Neural progenitor cell (in vitro differentiated cells): Measurements from ENCODE around the gene PRX. TPM values are rescaled to one million over a fixed set of nuclear protein-coding genes. Genes with fewer than 3 reads are reported as not detected.

Experiments
- DNase-seq: peaks from one replicate; pipeline ENCODE4 v3.0.0-alpha.2; 2016; ENCODE audit warnings: low spot score
- H2AFZ ChIP-seq: fragments of 200-600 bp; sonication (generic); replicated peaks from 2 replicates; pipeline ENCODE4 v1.6.1; 2016; ENCODE audit warnings: antibody characterized with exemption
- H3F3A ChIP-seq: fragments of 200-600 bp; sonication (generic); 2 replicates; pipeline ENCODE4 v1.6.1; 2016; ENCODE audit warnings: antibody characterized with exemption, low read depth
- H3K27ac ChIP-seq: fragments of 200-600 bp; sonication (generic); 2 replicates; pipeline ENCODE4 v1.5.1; 2016; ENCODE audit warnings: mild to moderate bottlenecking
- H3K27me3 ChIP-seq: fragments of 200-600 bp; sonication (generic); 2 replicates; pipeline ENCODE4 v1.6.1; 2016; ENCODE audit warnings: mild to moderate bottlenecking, moderate library complexity
- H3K36me3 ChIP-seq: fragments of 200-600 bp; sonication (generic); 2 replicates; pipeline ENCODE4 v1.5.1; 2016
- H3K4me1 ChIP-seq: fragments of 200-600 bp; sonication (generic); 2 replicates; pipeline ENCODE4 v1.6.1; 2016; ENCODE audit warnings: mixed run types
- H3K4me2 ChIP-seq: fragments of 200-600 bp; sonication (generic); 2 replicates; pipeline ENCODE4 v1.6.1; 2016
- H3K4me3 ChIP-seq: fragments of 200-600 bp; sonication (generic); 2 replicates; pipeline ENCODE4 v1.5.1; 2016
- H3K79me2 ChIP-seq: fragments of 200-600 bp; sonication (generic); 2 replicates; pipeline ENCODE4 v1.6.1; 2016; ENCODE audit warnings: low read depth
- H3K9ac ChIP-seq: fragments of 200-600 bp; sonication (generic); 2 replicates; pipeline ENCODE4 v1.6.1; 2016
- H3K9me3 ChIP-seq: fragments of 200-600 bp; sonication (generic); 2 replicates; pipeline ENCODE4 v1.5.1; 2016; ENCODE audit warnings: low read depth
- H4K20me1 ChIP-seq: fragments of 200-600 bp; sonication (generic); 2 replicates; pipeline ENCODE4 v1.6.1; 2016; ENCODE audit warnings: low read depth
- H3K27ac Mint-ChIP-seq: 3 replicates; pipeline ENCODE4 v1.8.0; 2021; ENCODE audit warnings: mixed read lengths
- H3K27me3 Mint-ChIP-seq: 2 replicates; pipeline ENCODE4 v1.8.0; 2022; ENCODE audit warnings: low read depth, mild to moderate bottlenecking, inconsistent platforms, moderate library complexity, mixed read lengths; ENCODE audit not compliant: insufficient read depth
- H3K36me3 Mint-ChIP-seq: 3 replicates; pipeline ENCODE4 v1.8.0; 2021; ENCODE audit warnings: mixed read lengths
- H3K4me1 Mint-ChIP-seq: 3 replicates; pipeline ENCODE4 v1.8.0; 2021; ENCODE audit warnings: mixed read lengths
- H3K4me3 Mint-ChIP-seq: 3 replicates; pipeline ENCODE4 v1.8.0; 2021; ENCODE audit warnings: mild to moderate bottlenecking, moderate library complexity, mixed read lengths
- H3K9me3 Mint-ChIP-seq: 3 replicates; pipeline ENCODE4 v1.8.0; 2020; ENCODE audit warnings: mixed read lengths
- EZH2 ChIP-seq: fragments of 200-600 bp; sonication (generic); IDR thresholded peaks from 2 replicates; pipeline ENCODE4 v1.6.1; 2017; ENCODE audit warnings: antibody characterized with exemption, mild to moderate bottlenecking, moderate library complexity
- EZH2phosphoT487 ChIP-seq: fragments of 200-600 bp; sonication (generic); IDR thresholded peaks from 2 replicates; pipeline ENCODE4 v1.6.1; 2017; ENCODE audit warnings: antibody characterized with exemption
- total RNA-seq: library from RNA; depleted of rRNA; stranded (reverse); fragments of >200 nt; gene quantifications from 2 replicates; pipeline ENCODE4 v1.2.3, GENCODE V29; 2015; ENCODE audit warnings: low replicate concordance
- TF ChIP-seq, protein P1 (sequence below): fragments of 200-600 bp; sonication (generic); IDR thresholded peaks from 2 replicates; pipeline ENCODE4 v1.5.1; 2017; ENCODE audit warnings: antibody characterized with exemption, mild to moderate bottlenecking

The PRX gene
- total RNA-seq, 1 donor from 2014 or later = 1.4 TPM

DNA sequence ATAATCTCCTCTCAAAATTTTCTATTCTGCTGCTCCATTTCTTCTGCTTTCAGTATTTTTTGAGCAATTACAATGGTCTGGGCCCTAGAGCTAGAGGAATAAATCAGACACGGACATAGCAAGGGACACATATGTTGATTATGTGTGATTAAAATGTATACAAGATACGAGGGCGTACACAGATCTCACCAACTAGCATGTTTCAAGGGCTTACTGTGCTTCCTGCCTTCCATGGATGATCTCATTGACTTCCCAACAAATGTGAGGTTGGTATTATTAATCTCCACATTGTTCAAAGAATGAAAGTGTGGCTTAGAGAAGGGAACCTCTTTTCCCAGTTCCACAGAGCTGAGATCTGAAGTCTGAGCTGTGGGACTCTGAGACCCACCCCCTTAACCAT, 55.5 kb downstream of the PRX start:
- Histone ChIP-seq H2AFZ (no peak overlapping the region), H3K27me3 (no peaks in the 10 kb centered on the region), H3K4me1 (no peaks in the 10 kb centered on the region), H3K9me3 (no peaks in the 10 kb centered on the region), H4K20me1 (peaks cover 10% of the 10 kb centered on the region), H3K27ac (no peak overlapping the region), H3K9ac (no peak overlapping the region), H3K4me2 (no peak overlapping the region), H3F3A (no peaks in the 10 kb centered on the region), H3K79me2 (no peaks in the 10 kb centered on the region), H3K4me3 (no peak overlapping the region), H3K36me3 (no peaks in the 10 kb centered on the region)
- peaks cover 12% of the 10 kb centered on the region for H3K4me1 Mint-ChIP-seq
- no peaks in the 10 kb centered on the region for H3K36me3 Mint-ChIP-seq
- TF ChIP-seq EZH2phosphoT487 (no peak), EZH2 (no peak)
- TF ChIP-seq, protein P1, sequence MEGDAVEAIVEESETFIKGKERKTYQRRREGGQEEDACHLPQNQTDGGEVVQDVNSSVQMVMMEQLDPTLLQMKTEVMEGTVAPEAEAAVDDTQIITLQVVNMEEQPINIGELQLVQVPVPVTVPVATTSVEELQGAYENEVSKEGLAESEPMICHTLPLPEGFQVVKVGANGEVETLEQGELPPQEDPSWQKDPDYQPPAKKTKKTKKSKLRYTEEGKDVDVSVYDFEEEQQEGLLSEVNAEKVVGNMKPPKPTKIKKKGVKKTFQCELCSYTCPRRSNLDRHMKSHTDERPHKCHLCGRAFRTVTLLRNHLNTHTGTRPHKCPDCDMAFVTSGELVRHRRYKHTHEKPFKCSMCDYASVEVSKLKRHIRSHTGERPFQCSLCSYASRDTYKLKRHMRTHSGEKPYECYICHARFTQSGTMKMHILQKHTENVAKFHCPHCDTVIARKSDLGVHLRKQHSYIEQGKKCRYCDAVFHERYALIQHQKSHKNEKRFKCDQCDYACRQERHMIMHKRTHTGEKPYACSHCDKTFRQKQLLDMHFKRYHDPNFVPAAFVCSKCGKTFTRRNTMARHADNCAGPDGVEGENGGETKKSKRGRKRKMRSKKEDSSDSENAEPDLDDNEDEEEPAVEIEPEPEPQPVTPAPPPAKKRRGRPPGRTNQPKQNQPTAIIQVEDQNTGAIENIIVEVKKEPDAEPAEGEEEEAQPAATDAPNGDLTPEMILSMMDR = no peak
- no peak for DNase-seq
- H3K4me3 Mint-ChIP-seq = no peak overlapping the region
- H3K9me3 Mint-ChIP-seq = no peaks in the 10 kb centered on the region
- peak overlapping the region; percentile 33 for H3K27ac Mint-ChIP-seq
- H3K27me3 Mint-ChIP-seq = peaks cover under 1% of the 10 kb centered on the region

- Histone ChIP-seq H3K79me2 (no peaks in the 10 kb centered on the region), H3F3A (no peaks in the 10 kb centered on the region), H3K27me3 (no peaks in the 10 kb centered on the region), H3K9me3 (no peaks in the 10 kb centered on the region), H3K27ac (no peak overlapping the region), H3K9ac (no peak overlapping the region), H3K4me1 (no peaks in the 10 kb centered on the region), H2AFZ (no peak overlapping the region), H3K4me3 (no peak overlapping the region), H4K20me1 (peaks cover 10% of the 10 kb centered on the region), H3K4me2 (no peak overlapping the region), H3K36me3 (no peaks in the 10 kb centered on the region)
- no peak for DNase-seq
- peaks cover 12% of the 10 kb centered on the region for H3K4me1 Mint-ChIP-seq
- H3K27me3 Mint-ChIP-seq = peaks cover 2% of the 10 kb centered on the region
- no peak overlapping the region for H3K4me3 Mint-ChIP-seq
- peak overlapping the region; percentile 68 for H3K27ac Mint-ChIP-seq
- TF ChIP-seq, protein P1 = no peak
- TF ChIP-seq EZH2phosphoT487 (no peak), EZH2 (no peak)
- no peaks in the 10 kb centered on the region for H3K36me3 Mint-ChIP-seq
- H3K9me3 Mint-ChIP-seq = no peaks in the 10 kb centered on the region
These were observed 56.2 kb downstream of the PRX start for GRCh38 chr19:40356681-40357595.

DNA sequence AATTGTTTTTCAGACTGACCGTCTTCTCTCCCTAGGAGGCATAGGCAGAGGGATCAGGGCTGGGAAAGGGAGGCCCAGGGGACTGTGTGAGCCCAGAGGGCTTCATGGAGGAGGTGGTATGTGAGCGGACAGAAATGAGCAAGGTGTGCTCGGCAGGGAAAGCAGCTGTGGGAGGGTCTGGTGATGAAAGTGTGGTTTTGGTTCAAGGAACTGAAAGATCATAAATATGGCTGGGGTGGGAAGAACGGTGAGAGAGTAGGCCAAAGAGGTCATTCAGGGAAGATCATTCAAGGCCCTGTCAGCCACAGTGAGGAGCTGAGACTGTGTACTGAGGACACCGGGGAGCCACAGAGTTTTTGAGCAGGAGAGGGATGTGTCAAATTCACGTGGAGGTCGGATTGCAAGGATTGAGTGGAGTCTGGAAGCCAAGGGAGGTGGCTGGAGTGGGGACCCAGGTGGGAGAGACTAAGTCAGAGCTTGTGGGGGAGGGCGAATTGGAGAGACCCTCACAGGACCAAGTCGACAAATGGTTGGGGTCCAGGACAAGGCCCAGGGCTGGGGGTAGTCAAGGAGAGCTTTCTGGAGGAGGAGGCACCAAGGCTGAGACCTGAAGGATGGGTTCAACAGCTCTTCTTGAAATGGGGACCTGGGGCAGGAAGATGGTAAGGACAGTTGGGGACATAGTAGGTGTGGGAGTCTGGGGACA, 57.0 kb downstream of the PRX start:
- no peaks in the 10 kb centered on the region for H3K4me1 ChIP-seq
- Mint-ChIP-seq H3K4me3 (no peak overlapping the region), H3K27ac (no peak overlapping the region), H3K9me3 (no peaks in the 10 kb centered on the region), H3K4me1 (peaks cover 12% of the 10 kb centered on the region), H3K36me3 (no peaks in the 10 kb centered on the region), H3K27me3 (peaks cover 2% of the 10 kb centered on the region)
- no peaks in the 10 kb centered on the region for H3K36me3 ChIP-seq
- H3K79me2 ChIP-seq = no peaks in the 10 kb centered on the region
- TF ChIP-seq, protein P1 = no peak
- no peak overlapping the region for H2AFZ ChIP-seq
- no peaks in the 10 kb centered on the region for H3K27me3 ChIP-seq
- H3K9ac ChIP-seq = no peak overlapping the region
- H4K20me1 ChIP-seq = peaks cover 10% of the 10 kb centered on the region
- H3K4me2 ChIP-seq = no peak overlapping the region
- H3K9me3 ChIP-seq = no peaks in the 10 kb centered on the region
- no peaks in the 10 kb centered on the region for H3F3A ChIP-seq
- no peak overlapping the region for H3K4me3 ChIP-seq
- no peak overlapping the region for H3K27ac ChIP-seq
- DNase-seq = no peak
